ENCODE results near the gene POLR2F. TPM values are rescaled to one million over a fixed set of nuclear protein-coding genes. Genes with fewer than 3 reads are reported as not detected.

The POLR2F gene
- total RNA-seq, 2 donors from 2014 or later, result 98.0 to 105 TPM

GRCh38 chr22:37917874-37918548, 35.5 kb upstream of the POLR2F start:
- Histone ChIP-seq H3K4me1 (ENCODE audit: control insufficient read depth, insufficient read depth, low read length) (no peaks in the 10 kb centered on the region), H3K27ac (ENCODE audit: low read depth, low read length) (no peak overlapping the region), H3K27me3 (ENCODE audit: control insufficient read depth, insufficient read depth, low read length, poor library complexity, severe bottlenecking) (no peaks in the 10 kb centered on the region), H3K9me3 (ENCODE audit: control insufficient read depth, low read length) (no peaks in the 10 kb centered on the region), H3K4me3 (ENCODE audit: low read length) (no peak overlapping the region), H3K9ac (ENCODE audit: extremely low read depth, low read length, poor library complexity, severe bottlenecking) (no peak overlapping the region), H3K36me3 (ENCODE audit: control insufficient read depth, insufficient read depth, low read length) (peaks cover 24% of the 10 kb centered on the region)
- H3K36me3 Mint-ChIP-seq (ENCODE audit: low read depth), result peaks cover 24% of the 10 kb centered on the region
- H3K27me3 Mint-ChIP-seq (ENCODE audit: insufficient read depth), result no peaks in the 10 kb centered on the region
- no peak overlapping the region for H3K4me3 Mint-ChIP-seq
- H3K27ac Mint-ChIP-seq, result no peak overlapping the region
- no peak for DNase-seq
- no peaks in the 10 kb centered on the region for H3K9me3 Mint-ChIP-seq
- 80 to 91% methylated on average over 2 to 4 of the region's 4 CpGs for WGBS, 2 experiments (ENCODE audit: insufficient coverage in 1 of 2, insufficient read length in 1 of 2)
- no peaks in the 10 kb centered on the region for H3K4me1 Mint-ChIP-seq
- no peak for TF ChIP-seq CTCF (conservative IDR thresholded peaks at IDR 0.05)

DNA sequence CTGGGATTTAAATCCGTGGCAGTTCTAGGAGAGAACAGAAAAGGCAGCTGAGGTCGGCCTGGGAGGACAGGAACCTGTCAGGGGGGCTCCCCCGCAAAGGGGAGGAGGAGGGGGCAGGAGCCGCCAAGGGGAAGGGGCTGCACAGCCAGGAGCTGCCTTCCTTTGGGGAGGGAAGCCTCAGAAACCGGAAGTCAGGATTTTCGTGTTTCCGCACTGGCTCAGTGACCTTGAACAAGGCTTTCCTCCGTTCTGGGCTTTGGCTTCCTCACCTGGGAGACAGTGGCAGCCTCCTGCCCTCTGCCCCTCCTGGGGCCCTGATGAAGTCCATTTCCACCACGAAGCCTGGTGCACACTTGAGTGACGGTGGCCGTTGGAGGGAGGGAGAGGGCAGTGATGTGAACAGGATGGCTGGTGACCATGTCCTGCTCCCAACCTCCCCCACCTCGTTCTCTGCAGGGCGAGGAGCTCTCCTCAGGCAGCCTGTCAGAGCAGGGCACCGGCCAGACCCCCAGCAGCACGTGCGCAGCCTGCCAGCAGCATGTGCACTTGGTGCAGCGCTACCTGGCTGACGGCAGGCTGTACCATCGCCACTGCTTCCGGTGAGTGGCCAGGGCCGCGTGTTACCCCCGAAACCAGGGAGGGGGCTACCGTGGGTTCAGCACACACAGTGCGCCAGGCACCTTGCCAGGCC, 34.8 kb upstream of the POLR2F start:
- Histone ChIP-seq H3K4me1 (ENCODE audit: control insufficient read depth, insufficient read depth, low read length) (no peaks in the 10 kb centered on the region), H3K36me3 (ENCODE audit: control insufficient read depth, insufficient read depth, low read length) (peaks cover 24% of the 10 kb centered on the region), H3K9ac (ENCODE audit: extremely low read depth, low read length, poor library complexity, severe bottlenecking) (no peak overlapping the region), H3K4me3 (ENCODE audit: low read length) (no peak overlapping the region), H3K27me3 (ENCODE audit: control insufficient read depth, insufficient read depth, low read length, poor library complexity, severe bottlenecking) (no peaks in the 10 kb centered on the region), H3K27ac (ENCODE audit: low read depth, low read length) (no peak overlapping the region), H3K9me3 (ENCODE audit: control insufficient read depth, low read length) (no peaks in the 10 kb centered on the region)
- H3K27me3 Mint-ChIP-seq (ENCODE audit: insufficient read depth), result no peaks in the 10 kb centered on the region
- H3K4me3 Mint-ChIP-seq, result no peak overlapping the region
- H3K27ac Mint-ChIP-seq, result no peak overlapping the region
- 94 to 99% methylated on average over 11 to 25 of the region's 25 CpGs for WGBS, 2 experiments (ENCODE audit: insufficient coverage in 1 of 2, insufficient read length in 1 of 2)
- H3K4me1 Mint-ChIP-seq, result no peaks in the 10 kb centered on the region
- DNase-seq, result no peak
- TF ChIP-seq CTCF (conservative IDR thresholded peaks at IDR 0.05), result no peak
- peaks cover 22% of the 10 kb centered on the region for H3K36me3 Mint-ChIP-seq (ENCODE audit: low read depth)
- no peaks in the 10 kb centered on the region for H3K9me3 Mint-ChIP-seq

DNA sequence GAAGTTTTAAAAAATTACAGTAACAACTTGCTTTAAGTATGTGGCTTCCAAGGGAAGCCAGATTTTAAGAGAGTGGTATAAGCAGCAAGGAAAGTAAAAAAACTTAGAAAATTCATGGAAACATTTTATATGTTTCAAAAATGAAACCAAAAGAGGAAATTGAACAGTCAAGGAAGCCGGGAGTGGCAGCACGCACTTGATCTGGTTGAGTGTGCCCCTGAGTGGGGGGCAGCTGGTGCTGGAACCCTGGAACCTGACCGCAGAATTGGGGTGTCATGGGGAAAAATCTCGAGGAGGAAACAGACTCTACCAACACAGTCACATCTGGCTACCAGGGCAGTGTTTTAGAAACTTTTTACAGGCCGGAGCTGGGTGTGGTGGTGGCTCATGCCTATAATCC, 33.4 kb upstream of the POLR2F start:
- Mint-ChIP-seq H3K36me3 (ENCODE audit: low read depth) (peaks cover 24% of the 10 kb centered on the region), H3K27me3 (ENCODE audit: insufficient read depth) (no peaks in the 10 kb centered on the region), H3K27ac (no peak overlapping the region), H3K4me1 (no peaks in the 10 kb centered on the region), H3K9me3 (no peaks in the 10 kb centered on the region), H3K4me3 (no peak overlapping the region)
- no peak overlapping the region for H3K9ac ChIP-seq (ENCODE audit: extremely low read depth, low read length, poor library complexity, severe bottlenecking)
- no peak overlapping the region for H3K27ac ChIP-seq (ENCODE audit: low read depth, low read length)
- H3K27me3 ChIP-seq (ENCODE audit: control insufficient read depth, insufficient read depth, low read length, poor library complexity, severe bottlenecking), result no peaks in the 10 kb centered on the region
- H3K4me3 ChIP-seq (ENCODE audit: low read length), result no peak overlapping the region
- TF ChIP-seq CTCF (conservative IDR thresholded peaks at IDR 0.05), result no peak
- no peaks in the 10 kb centered on the region for H3K4me1 ChIP-seq (ENCODE audit: control insufficient read depth, insufficient read depth, low read length)
- no peak for DNase-seq
- 91 to 93% methylated on average over 5 of the region's 5 CpGs for WGBS, 2 experiments (ENCODE audit: insufficient coverage in 1 of 2, insufficient read length in 1 of 2)
- H3K9me3 ChIP-seq (ENCODE audit: control insufficient read depth, low read length), result no peaks in the 10 kb centered on the region
- H3K36me3 ChIP-seq (ENCODE audit: control insufficient read depth, insufficient read depth, low read length), result peaks cover 24% of the 10 kb centered on the region
